A172 (cell line): ENCODE measurements around the gene CRIM1. TPM values are rescaled to one million over a fixed set of nuclear protein-coding genes. Genes with fewer than 3 reads are reported as not detected.

Experiments used
- DNase-seq: peaks from one replicate; pipeline ENCODE4 v3.0.0-alpha.2; 2015; ENCODE audit warnings: low spot score
- total RNA-seq: library from RNA; depleted of rRNA; stranded (reverse); fragments of >200 nt; shearing (Covaris generic); gene quantifications from 2 replicates; pipeline ENCODE4 v1.2.3, GENCODE V29; 2014

CRIM1 gene
- total RNA-seq, 1 experiment from 2014 or later: 406 TPM

GRCh38 chr2:36550006-36550405 lies 194.4 kb downstream of the CRIM1 start:
- DNase-seq: no peak

GRCh38 chr2:36553683-36554082 lies 198.1 kb downstream of the CRIM1 start:
- no peak for DNase-seq

- DNase-seq: no peak
Observed at GRCh38 chr2:36554531-36554930, 199.0 kb downstream of the CRIM1 start.

GRCh38 chr2:36555789-36556188 lies 200.2 kb downstream of the CRIM1 start:
- DNase-seq: no peak

GRCh38 chr2:36556842-36557241 lies 201.3 kb downstream of the CRIM1 start:
- peak; percentile 46 for DNase-seq

- DNase-seq: peak; percentile 61
Observed at GRCh38 chr2:36559221-36559942, 203.8 kb downstream of the CRIM1 start.

- peak; percentile 41 for DNase-seq
Observed at GRCh38 chr2:36560726-36561125, 205.1 kb downstream of the CRIM1 start.

GRCh38 chr2:36561237-36561944 lies 205.8 kb downstream of the CRIM1 start:
- DNase-seq: peak; percentile 99

GRCh38 chr2:36562240-36562639 lies 206.7 kb downstream of the CRIM1 start:
- peak; percentile 77 for DNase-seq

- peak; percentile 52 for DNase-seq
Observed at GRCh38 chr2:36562973-36563532, 207.5 kb downstream of the CRIM1 start.

- peak; percentile 26 for DNase-seq
Observed at GRCh38 chr2:36564377-36564930, 208.9 kb downstream of the CRIM1 start.

GRCh38 chr2:36565712-36566111 lies 210.1 kb downstream of the CRIM1 start:
- peak; percentile 2 for DNase-seq

- DNase-seq: no peak
Observed at GRCh38 chr2:36566887-36567286, 211.3 kb downstream of the CRIM1 start.

GRCh38 chr2:36567711-36568408 lies 212.3 kb downstream of the CRIM1 start:
- DNase-seq: peak; percentile 75

GRCh38 chr2:36568516-36569246 lies 213.1 kb downstream of the CRIM1 start:
- peak; percentile 92 for DNase-seq

GRCh38 chr2:36569267-36569856 lies 213.8 kb downstream of the CRIM1 start:
- peak; percentile 63 for DNase-seq

- DNase-seq: no peak
Observed at GRCh38 chr2:36570416-36570815, 214.8 kb downstream of the CRIM1 start.

- DNase-seq: no peak
Observed at GRCh38 chr2:36572054-36572718, 216.6 kb downstream of the CRIM1 start.

- DNase-seq: peak; percentile 65
Observed at GRCh38 chr2:36572719-36573059, 217.1 kb downstream of the CRIM1 start.

- no peak for DNase-seq
Observed at GRCh38 chr2:36573165-36573564, 217.6 kb downstream of the CRIM1 start.
